DOHH2 (cell line): ENCODE results near the gene KCNIP1.

Experiments
- H3F3A ChIP-seq: fragments of 200-600 bp; sonication (generic), shearing (Covaris generic); 2 replicates; pipeline ENCODE4 v1.6.0; 2016; ENCODE audit warnings: antibody characterized with exemption, mild to moderate bottlenecking; ENCODE audit not compliant: control insufficient read depth, insufficient read depth
- H3K27ac ChIP-seq: fragments of 200-600 bp; sonication (generic); 2 replicates; pipeline ENCODE4 v1.5.1; 2014; ENCODE audit warnings: low read depth, mild to moderate bottlenecking, low read length, moderate library complexity
- H3K27me3 ChIP-seq: fragments of 200-600 bp; sonication (generic); 2 replicates; pipeline ENCODE4 v1.6.1; 2014; ENCODE audit warnings: mild to moderate bottlenecking, low read length, mixed read lengths; ENCODE audit not compliant: control insufficient read depth
- H3K36me3 ChIP-seq: fragments of 200-600 bp; sonication (generic); 2 replicates; pipeline ENCODE4 v1.6.1; 2014; ENCODE audit warnings: mild to moderate bottlenecking, low read length, moderate library complexity, mixed read lengths; ENCODE audit not compliant: control insufficient read depth
- H3K4me1 ChIP-seq: fragments of 200-600 bp; sonication (generic); 2 replicates; pipeline ENCODE4 v1.6.1; 2014; ENCODE audit warnings: mild to moderate bottlenecking, low read length, mixed read lengths; ENCODE audit not compliant: control insufficient read depth
- H3K4me2 ChIP-seq: fragments of 200-600 bp; sonication (generic); 2 replicates; pipeline ENCODE4 v1.6.0; 2014; ENCODE audit warnings: mild to moderate bottlenecking, low read length, moderate library complexity
- H3K4me3 ChIP-seq: fragments of 200-600 bp; sonication (generic); 2 replicates; pipeline ENCODE4 v1.5.1; 2014; ENCODE audit warnings: mild to moderate bottlenecking, low read length, mixed read lengths
- H3K79me2 ChIP-seq: fragments of 200-600 bp; sonication (generic); 2 replicates; pipeline ENCODE4 v1.6.1; 2014; ENCODE audit warnings: mild to moderate bottlenecking, low read length, mixed read lengths; ENCODE audit not compliant: control insufficient read depth
- H3K9me2 ChIP-seq: fragments of 200-600 bp; sonication (generic); replicated peaks from 2 replicates; pipeline ENCODE4 v1.6.1; 2014; ENCODE audit warnings: mild to moderate bottlenecking, low read length, mixed read lengths; ENCODE audit not compliant: control insufficient read depth
- H3K9me3 ChIP-seq: fragments of 200-600 bp; sonication (generic); 2 replicates; pipeline ENCODE4 v1.6.1; 2014; ENCODE audit warnings: antibody characterized with exemption, low read length, mixed read lengths; ENCODE audit not compliant: control insufficient read depth, insufficient read depth
- H4K20me1 ChIP-seq: fragments of 200-600 bp; sonication (generic); 2 replicates; pipeline ENCODE4 v1.6.0; 2014; ENCODE audit warnings: low read depth, mild to moderate bottlenecking, antibody characterized with exemption, low read length, moderate library complexity; ENCODE audit not compliant: control insufficient read depth, insufficient read depth
- CTCF ChIP-seq: fragments of 200-600 bp; sonication (generic); IDR thresholded peaks from one replicate; pipeline ENCODE4 v1.5.1; 2014; ENCODE audit warnings: antibody characterized with exemption, mild to moderate bottlenecking, low read depth, low read length; ENCODE audit not compliant: poor library complexity, severe bottlenecking
- EZH2phosphoT487 ChIP-seq: fragments of 200-600 bp; sonication (generic); IDR thresholded peaks from 2 replicates; pipeline ENCODE4 v1.6.1; 2017; ENCODE audit warnings: borderline replicate concordance, mild to moderate bottlenecking, antibody characterized with exemption, low read length, moderate library complexity, mixed read lengths

KCNIP1 gene

GRCh38 chr5:170478306-170478705, 25.5 kb upstream of the KCNIP1 start:
- H3K79me2 ChIP-seq: no peaks in the 10 kb centered on the region
- H3K9me2 ChIP-seq: no peaks in the 10 kb centered on the region
- H3K36me3 ChIP-seq: no peaks in the 10 kb centered on the region
- no peaks in the 10 kb centered on the region for H4K20me1 ChIP-seq
- no peaks in the 10 kb centered on the region for H3K4me1 ChIP-seq
- no peak overlapping the region for H3K4me2 ChIP-seq
- H3K4me3 ChIP-seq: no peak overlapping the region
- H3K27me3 ChIP-seq: peaks cover 2% of the 10 kb centered on the region; the same call in 1 of the 2 replicates
- TF ChIP-seq EZH2phosphoT487: no peak
- TF ChIP-seq CTCF: no peak
- no peaks in the 10 kb centered on the region for H3K9me3 ChIP-seq
- H3F3A ChIP-seq: no peaks in the 10 kb centered on the region
- no peak overlapping the region for H3K27ac ChIP-seq

GRCh38 chr5:170479484-170479883, 24.3 kb upstream of the KCNIP1 start:
- no peak overlapping the region for H3K27ac ChIP-seq
- no peaks in the 10 kb centered on the region for H3F3A ChIP-seq
- H3K4me3 ChIP-seq: no peak overlapping the region
- H3K9me2 ChIP-seq: no peaks in the 10 kb centered on the region
- H3K79me2 ChIP-seq: no peaks in the 10 kb centered on the region
- no peak for TF ChIP-seq CTCF
- no peak for TF ChIP-seq EZH2phosphoT487
- no peaks in the 10 kb centered on the region for H3K9me3 ChIP-seq
- no peak overlapping the region for H3K4me2 ChIP-seq
- no peaks in the 10 kb centered on the region for H3K4me1 ChIP-seq
- no peaks in the 10 kb centered on the region for H3K36me3 ChIP-seq
- H3K27me3 ChIP-seq: peaks cover 2% of the 10 kb centered on the region; the same call in 1 of the 2 replicates
- no peaks in the 10 kb centered on the region for H4K20me1 ChIP-seq

- Histone ChIP-seq H3K4me3 (no peak overlapping the region), H3K79me2 (no peaks in the 10 kb centered on the region), H3K36me3 (no peaks in the 10 kb centered on the region), H3K4me2 (no peak overlapping the region), H3K27me3 (peaks cover 2% of the 10 kb centered on the region; the same call in 1 of the 2 replicates), H4K20me1 (no peaks in the 10 kb centered on the region), H3F3A (no peaks in the 10 kb centered on the region), H3K9me3 (no peaks in the 10 kb centered on the region), H3K27ac (no peak overlapping the region), H3K9me2 (no peaks in the 10 kb centered on the region), H3K4me1 (no peaks in the 10 kb centered on the region)
- TF ChIP-seq CTCF: no peak
- TF ChIP-seq EZH2phosphoT487: no peak
Observed at GRCh38 chr5:170480260-170480659, 23.6 kb upstream of the KCNIP1 start.

- peaks cover 2% of the 10 kb centered on the region; the same call in 1 of the 2 replicates for H3K27me3 ChIP-seq
- H3K4me3 ChIP-seq: no peak overlapping the region
- no peak overlapping the region for H3K27ac ChIP-seq
- H3K4me2 ChIP-seq: no peak overlapping the region
- no peaks in the 10 kb centered on the region for H4K20me1 ChIP-seq
- no peaks in the 10 kb centered on the region for H3K36me3 ChIP-seq
- H3K4me1 ChIP-seq: no peaks in the 10 kb centered on the region
- no peaks in the 10 kb centered on the region for H3K79me2 ChIP-seq
- no peak for TF ChIP-seq EZH2phosphoT487
- no peak for TF ChIP-seq CTCF
- no peaks in the 10 kb centered on the region for H3F3A ChIP-seq
- no peaks in the 10 kb centered on the region for H3K9me2 ChIP-seq
- no peaks in the 10 kb centered on the region for H3K9me3 ChIP-seq
Observed at GRCh38 chr5:170481849-170482248, 22.0 kb upstream of the KCNIP1 start.
